HG03575 (cell line): Measurements from ENCODE around the gene BAHCC1.

ENCODE experiments used
- ATAC-seq: cut with Tn5 transposase; IDR thresholded peaks from one replicate; pipeline ENCODE4 v1.9.1; 2021; ENCODE audit not compliant: unreplicated experiment, insufficient number of reproducible peaks, low FRiP score; ENCODE audit errors: extremely low read depth

BAHCC1 gene

GRCh38 chr17:81513753-81514488, 118.7 kb downstream of the BAHCC1 start:
- ATAC-seq = no peak

GRCh38 chr17:81514489-81514738, 119.2 kb downstream of the BAHCC1 start:
- ATAC-seq = no peak

- no peak for ATAC-seq
These were observed 119.7 kb downstream of the BAHCC1 start for GRCh38 chr17:81514739-81515529.

- ATAC-seq = no peak
These were observed 120.3 kb downstream of the BAHCC1 start for GRCh38 chr17:81515530-81516041.
